Fibroblast of mammary gland (primary cell): ENCODE data around the gene MYBPC1.

Source experiments
- DNase-seq: peaks from one replicate; pipeline ENCODE4 v3.0.0-alpha.2; 2010; ENCODE audit warnings: low read depth
- H3K4me3 ChIP-seq: 2 replicates; pipeline ENCODE4 v1.5.1; 2011; ENCODE audit warnings: low read depth, mild to moderate bottlenecking, low read length, moderate library complexity; ENCODE audit not compliant: control insufficient read depth
- CTCF ChIP-seq: conservative IDR thresholded peaks from 2 replicates; pipeline ENCODE4 v1.5.1; 2011; ENCODE audit warnings: low read depth, low read length, inconsistent platforms; ENCODE audit not compliant: control insufficient read depth, insufficient read depth

Gene MYBPC1

GRCh38 chr12:101598483-101598882, 3.7 kb downstream of the MYBPC1 start:
- no peak for DNase-seq
- no peak for TF ChIP-seq CTCF

GRCh38 chr12:101599311-101599710, 4.5 kb downstream of the MYBPC1 start:
- TF ChIP-seq CTCF: no peak
- no peak overlapping the region for H3K4me3 ChIP-seq
- no peak for DNase-seq

More at GRCh38 chr12:101598483-101598882, 3.7 kb downstream of the MYBPC1 start:
- no peak overlapping the region for H3K4me3 ChIP-seq

GRCh38 chr12:101599771-101600484, 5.2 kb downstream of the MYBPC1 start:
- H3K4me3 ChIP-seq: no peak overlapping the region
- TF ChIP-seq CTCF: no peak
- no peak for DNase-seq

DNA sequence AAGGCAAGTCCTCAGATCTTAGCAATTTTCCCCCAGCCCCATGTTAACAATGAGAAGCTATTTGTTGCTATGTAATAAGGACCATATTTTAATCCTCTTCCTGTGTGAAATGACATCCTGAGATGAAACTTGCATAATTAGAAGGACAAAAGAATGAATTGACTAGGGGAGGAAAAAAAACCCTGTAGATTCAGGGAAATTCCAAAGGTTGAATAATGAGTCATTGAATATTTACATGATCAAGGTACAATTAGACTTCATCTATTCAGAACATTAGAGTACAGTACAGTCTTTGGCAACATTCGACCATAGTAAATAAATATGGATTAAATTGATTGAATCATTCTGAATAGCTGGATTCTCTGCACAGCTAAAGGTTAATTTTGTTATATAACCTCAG, 9.4 kb downstream of the MYBPC1 start:
- no peak overlapping the region for H3K4me3 ChIP-seq
- no peak for DNase-seq
- no peak for TF ChIP-seq CTCF

DNA sequence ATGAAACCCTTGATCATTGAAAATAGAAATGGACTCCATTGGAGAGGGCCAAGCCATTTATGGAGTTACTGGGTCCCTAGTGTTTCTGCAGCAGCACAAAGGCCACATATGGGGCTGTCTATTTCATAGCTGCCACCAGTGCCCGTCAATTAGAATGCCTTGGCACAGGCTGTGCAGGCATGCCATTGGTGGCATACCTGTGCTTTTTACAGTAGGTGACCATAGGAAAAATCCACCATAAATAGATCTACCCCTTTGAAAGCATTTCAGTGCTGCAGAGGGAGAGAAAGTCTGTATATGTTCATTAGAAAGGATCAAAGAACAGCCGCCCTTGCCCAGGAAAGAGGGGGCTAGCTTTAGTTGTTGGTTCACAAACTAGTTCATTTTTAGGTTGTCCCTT, 13.1 kb downstream of the MYBPC1 start:
- no peak for TF ChIP-seq CTCF
- no peak for DNase-seq
- H3K4me3 ChIP-seq: no peak overlapping the region

- no peak for DNase-seq
- H3K4me3 ChIP-seq: no peak overlapping the region
- no peak for TF ChIP-seq CTCF
These were observed 13.7 kb downstream of the MYBPC1 start for GRCh38 chr12:101608301-101609133.
